IMR-90 (cell line): ENCODE data around the gene EIF2B1. TPM values are rescaled to one million over a fixed set of nuclear protein-coding genes. Genes with fewer than 3 reads are reported as not detected.
"Not testable (repeated sequence)": the region's sequence is repeated elsewhere in the genome, so short reads cannot be mapped to it uniquely, and the experiment has no call there.

ENCODE experiments used
- ATAC-seq: fragments of 200-7000 bp; cut with Tn5 transposase; 2 replicates; pipeline ENCODE4 v1.9.1; 2020; ENCODE audit warnings: low read depth, mild to moderate bottlenecking, moderate library complexity
- BruUV-seq: library from RNA; stranded (reverse); fragments of 400-500 nt; replicated peaks from 2 replicates; lab custom pipeline; 2021; lab: Mats Ljungman, UMichigan
- CTCF ChIA-PET: fragments of 300-600 bp; formaldehyde crosslinking; extraction: SDS; loops from one replicate; lab custom pipeline; 2021; ENCODE audit warnings: antibody characterized with exemption; lab: Yijun Ruan, JAX
- POLR2A ChIA-PET: fragments of 300-600 bp; sonication (Branson Sonifier 250); formaldehyde crosslinking; loops from one replicate; lab custom pipeline; 2022; ENCODE audit warnings: antibody characterized with exemption; ENCODE audit not compliant: unreplicated experiment; lab: Charles Lee
- DNase-seq: peaks from one replicate; pipeline ENCODE4 v3.0.0; 2013
- H2AFZ ChIP-seq: replicated peaks from 2 replicates; pipeline ENCODE3; 2013; ENCODE audit warnings: low read length, mild to moderate bottlenecking; ENCODE audit not compliant: poor library complexity
- H2AK5ac ChIP-seq: 2 replicates; pipeline ENCODE4 v1.6.1; 2013; ENCODE audit warnings: low read depth, low read length, inconsistent platforms
- H2AK9ac ChIP-seq: replicated peaks from 2 replicates; pipeline ENCODE3; 2013; ENCODE audit warnings: mild to moderate bottlenecking, low read depth, low read length, moderate library complexity; ENCODE audit not compliant: poor library complexity
- H2BK120ac ChIP-seq: 2 replicates; pipeline ENCODE4 v1.6.1; 2013; ENCODE audit warnings: low read depth, low read length, inconsistent platforms
- H2BK15ac ChIP-seq: 3 replicates; pipeline ENCODE4 v1.6.1; 2013; ENCODE audit warnings: low read depth, low read length, inconsistent platforms
- H2BK20ac ChIP-seq: 2 replicates; pipeline ENCODE4 v1.6.1; 2013; ENCODE audit warnings: low read depth, mild to moderate bottlenecking, inconsistent platforms, low read length, moderate library complexity
- H2BK5ac ChIP-seq: 2 replicates; pipeline ENCODE4 v1.6.1; 2013; ENCODE audit warnings: mild to moderate bottlenecking, low read depth, low read length, inconsistent platforms; ENCODE audit not compliant: poor library complexity, severe bottlenecking
- H3K14ac ChIP-seq: replicated peaks from 2 replicates; pipeline ENCODE4 v1.6.1; 2013; ENCODE audit warnings: low read depth, low read length, inconsistent platforms
- H3K18ac ChIP-seq: 2 replicates; pipeline ENCODE4 v1.6.1; 2013; ENCODE audit warnings: low read depth, low read length, control low read depth
- H3K23ac ChIP-seq: 2 replicates; pipeline ENCODE4 v1.6.1; 2013; ENCODE audit warnings: low read depth, low read length, inconsistent platforms
- H3K27ac ChIP-seq: 2 replicates; pipeline ENCODE4 v1.5.1; 2013; ENCODE audit warnings: mild to moderate bottlenecking, control low read depth, low read length; ENCODE audit not compliant: insufficient read depth
- H3K27me3 ChIP-seq: 2 replicates; pipeline ENCODE4 v1.6.1; 2013; ENCODE audit warnings: low read length; ENCODE audit not compliant: control insufficient read depth, insufficient read depth
- H3K36me3 ChIP-seq: 2 replicates; pipeline ENCODE4 v1.6.1; 2013; ENCODE audit warnings: low read length, mixed read lengths; ENCODE audit not compliant: control insufficient read depth, insufficient read depth
- H3K4ac ChIP-seq: 2 replicates; pipeline ENCODE4 v1.6.1; 2013; ENCODE audit warnings: low read depth, low read length, inconsistent platforms
- H3K4me1 ChIP-seq: 2 replicates; pipeline ENCODE4 v1.6.1; 2013; ENCODE audit warnings: low read length, mixed read lengths; ENCODE audit not compliant: control insufficient read depth, insufficient read depth
- H3K4me2 ChIP-seq: 2 replicates; pipeline ENCODE4 v1.6.1; 2013; ENCODE audit warnings: low read depth, mild to moderate bottlenecking, control low read depth, low read length, moderate library complexity
- H3K4me3 ChIP-seq: 2 replicates; pipeline ENCODE4 v1.5.1; 2013; ENCODE audit warnings: low read depth, mild to moderate bottlenecking, control low read depth, low read length, moderate library complexity; ENCODE audit not compliant: insufficient read depth
- H3K56ac ChIP-seq: 2 replicates; pipeline ENCODE4 v1.6.1; 2013; ENCODE audit warnings: low read length, inconsistent platforms; ENCODE audit not compliant: insufficient read depth; ENCODE audit errors: extremely low read depth
- H3K79me1 ChIP-seq, 2 experiments: 2 replicates each; pipeline ENCODE4 v1.6.1; 2013; ENCODE audit warnings: low read length in 2 of 2, inconsistent platforms in 1 of 2, low read depth in 1 of 2
- H3K9ac ChIP-seq: 2 replicates; pipeline ENCODE4 v1.6.1; 2013; ENCODE audit warnings: low read depth, low read length, control low read depth
- H3K9me1 ChIP-seq: 2 replicates; pipeline ENCODE4 v1.6.1; 2013; ENCODE audit warnings: low read length, inconsistent platforms; ENCODE audit not compliant: insufficient read depth
- H3K9me3 ChIP-seq: 2 replicates; pipeline ENCODE4 v1.6.1; 2013; ENCODE audit warnings: low read length; ENCODE audit not compliant: control insufficient read depth, insufficient read depth
- H4K20me1 ChIP-seq: 2 replicates; pipeline ENCODE4 v1.6.1; 2013; ENCODE audit warnings: low read length, inconsistent platforms; ENCODE audit not compliant: insufficient read depth
- H4K5ac ChIP-seq: 2 replicates; pipeline ENCODE4 v1.6.1; 2013; ENCODE audit warnings: mild to moderate bottlenecking, low read depth, low read length, control low read depth
- H4K8ac ChIP-seq, 2 experiments: 2 replicates each; pipeline ENCODE4 v1.6.1; 2013; ENCODE audit warnings: low read depth in 2 of 2, low read length in 2 of 2, control low read depth in 1 of 2, inconsistent platforms in 1 of 2
- H4K91ac ChIP-seq: 2 replicates; pipeline ENCODE4 v1.6.1; 2013; ENCODE audit warnings: low read depth, low read length, inconsistent platforms; ENCODE audit not compliant: insufficient read depth
- WGBS, 2 experiments: methylation state at CpG; one replicate each; pipeline versions ENCODE4 v1.1.5 to v1.1.7; 2013; ENCODE audit warnings: missing lambda C conversion rate in 2 of 2; ENCODE audit not compliant: insufficient read length in 1 of 2; ENCODE audit errors: extremely low coverage in 2 of 2; 5-methylcytosine and 5-hydroxymethylcytosine counted together
- dilution Hi-C: fragments of 300-500 bp; cut with HindIII; formaldehyde crosslinking; loops from one replicate; pipeline ENCODE4 v1.14.3; 2018; ENCODE audit warnings: low sequenced_read_pairs; ENCODE audit not compliant: unreplicated experiment
- in situ Hi-C: fragments of 300-500 bp; cut with MboI; formaldehyde crosslinking; loops from 3 replicates; pipeline ENCODE4 v1.14.3; 2019; ENCODE audit warnings: low sequenced_read_pairs, inconsistent platforms, mixed read lengths
- intact Hi-C: fragments of 100-400 bp; cut with micrococcal nuclease; formaldehyde crosslinking; loops from 2 replicates; pipeline ENCODE4 v1.10.0; 2022
- polyA plus RNA-seq, 3 experiments: library from polyadenylated mRNA; depleted of rRNA; stranded (reverse); fragments of >200 nt; gene quantifications; 2 replicates each; pipeline ENCODE4 v1.2.3, GENCODE V29; 2012; ENCODE audit warnings: low replicate concordance in 1 of 3
- total RNA-seq: library from RNA; depleted of rRNA; stranded (reverse); fragments of >200 nt; gene quantifications from 2 replicates; pipeline ENCODE4 v1.2.3, GENCODE V29; 2012

Gene EIF2B1
- total and polyA plus RNA-seq, 2 of the 4 experiments (the other 2 are of a cell fraction), result 33.9 to 45.9 TPM

DNA sequence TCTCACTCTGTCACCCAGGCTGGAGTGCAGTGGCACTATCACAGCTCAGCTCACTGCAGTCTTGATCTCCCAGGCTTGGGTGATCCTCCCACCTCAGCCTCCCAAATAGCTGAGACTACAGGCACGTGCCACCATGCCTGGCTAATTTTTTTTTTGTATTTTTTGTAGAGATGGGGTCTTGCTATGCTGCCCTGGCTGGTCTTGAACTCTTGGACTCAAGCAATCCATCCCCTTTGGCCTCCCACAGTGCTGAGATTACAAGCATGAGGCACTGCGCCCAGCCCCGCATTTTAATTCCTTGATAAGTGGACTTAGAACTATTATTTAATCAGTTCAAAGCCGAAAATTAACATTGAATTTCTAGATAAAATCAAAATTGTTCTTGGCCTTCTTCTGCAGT, 54.7 kb downstream of the EIF2B1 start:
- H4K8ac ChIP-seq, ATAC-seq, H3K23ac ChIP-seq, H4K20me1 ChIP-seq, CTCF ChIA-PET, POLR2A ChIA-PET, H3K4me1 ChIP-seq, H2BK5ac ChIP-seq, intact Hi-C loops, H3K36me3 ChIP-seq, H2BK20ac ChIP-seq, in situ Hi-C loops, H3K14ac ChIP-seq, H3K27me3 ChIP-seq, H3K4ac ChIP-seq, H2AFZ ChIP-seq, H3K4me3 ChIP-seq, H4K91ac ChIP-seq, H4K5ac ChIP-seq, H3K27ac ChIP-seq, H3K9ac ChIP-seq, H2AK9ac ChIP-seq, BruUV-seq, H3K9me3 ChIP-seq, DNase-seq, H3K9me1 ChIP-seq, dilution Hi-C loops, H3K4me2 ChIP-seq, H2AK5ac ChIP-seq, H3K56ac ChIP-seq, H3K18ac ChIP-seq, H2BK15ac ChIP-seq, H2BK120ac ChIP-seq: not testable (repeated sequence)
- no CpG with 5 or more reads among the region's 4 CpGs for WGBS, 2 experiments
- H3K79me1 ChIP-seq, result peaks cover 6 to 51% of the 10 kb centered on the region in 2 experiments
